HEK293 (cell line): Measurements from ENCODE around the gene ARHGEF37.

Source experiments
- CTCF ChIP-seq: fragments of 450-650 bp; formaldehyde crosslinking; IDR thresholded peaks from 2 replicates; pipeline ENCODE4 v1.5.1; 2016; ENCODE audit warnings: missing biosample characterization, missing genetic modification characterization
- OVOL3 ChIP-seq: fragments of 450-650 bp; formaldehyde crosslinking; IDR thresholded peaks from 2 replicates; pipeline ENCODE4 v1.5.1; 2016; ENCODE audit warnings: missing biosample characterization, missing genetic modification characterization
- SCRT1 ChIP-seq: fragments of 450-650 bp; formaldehyde crosslinking; IDR thresholded peaks from 2 replicates; pipeline ENCODE4 v1.5.1; 2016; ENCODE audit warnings: missing biosample characterization, missing genetic modification characterization, borderline replicate concordance
- TRIM28 ChIP-seq: IDR thresholded peaks from 2 replicates; pipeline ENCODE4 v1.6.1; 2011; ENCODE audit warnings: low read length, control low read depth, borderline replicate concordance
- ZNF24 ChIP-seq: fragments of 450-650 bp; formaldehyde crosslinking; IDR thresholded peaks from 2 replicates; pipeline ENCODE4 v1.5.1; 2016; ENCODE audit warnings: missing biosample characterization, missing genetic modification characterization

- TF ChIP-seq CTCF (tag by site-specific recombination), result no peak
- no peak for TF ChIP-seq SCRT1
- no peak for TF ChIP-seq OVOL3 (tag by site-specific recombination)
- no peak for TF ChIP-seq TRIM28
- no peak for TF ChIP-seq ZNF24 (tag by site-specific recombination)
These were observed 65.3 kb downstream of the ARHGEF37 start for GRCh38 chr5:149646564-149646963.
